ENCODE measurements around the gene RAB9B.

Gene RAB9B

DNA sequence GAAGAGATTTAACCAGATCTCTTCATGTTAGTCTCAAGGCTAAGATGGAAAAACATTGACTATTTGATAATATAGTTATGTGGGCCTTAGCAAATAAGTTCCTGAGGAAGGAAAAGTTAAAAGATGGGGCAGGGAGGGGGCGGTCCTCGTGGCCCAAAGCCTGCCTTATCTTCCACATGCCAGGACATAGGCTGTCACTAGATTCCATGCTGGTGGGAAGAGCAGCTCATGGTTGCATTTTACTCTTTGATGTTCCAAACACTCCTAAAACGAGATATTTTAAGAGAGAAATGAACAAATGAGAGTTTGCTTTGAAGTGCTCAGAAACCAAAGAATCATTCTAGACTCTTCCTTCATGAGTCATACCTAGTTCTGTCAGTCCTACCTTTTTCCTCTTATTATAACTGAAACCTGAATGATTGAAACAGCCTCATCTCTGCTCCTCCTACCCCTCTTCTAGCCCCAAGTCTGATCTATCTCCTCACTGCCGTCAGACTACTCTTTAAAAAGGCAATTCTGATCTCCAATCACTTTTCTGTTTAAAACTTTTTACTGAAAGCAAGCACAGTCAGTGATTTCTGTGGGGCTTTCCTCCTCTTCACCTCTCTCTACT is 25.1 kb downstream of the RAB9B start:
- DNase-seq: no peak

DNA sequence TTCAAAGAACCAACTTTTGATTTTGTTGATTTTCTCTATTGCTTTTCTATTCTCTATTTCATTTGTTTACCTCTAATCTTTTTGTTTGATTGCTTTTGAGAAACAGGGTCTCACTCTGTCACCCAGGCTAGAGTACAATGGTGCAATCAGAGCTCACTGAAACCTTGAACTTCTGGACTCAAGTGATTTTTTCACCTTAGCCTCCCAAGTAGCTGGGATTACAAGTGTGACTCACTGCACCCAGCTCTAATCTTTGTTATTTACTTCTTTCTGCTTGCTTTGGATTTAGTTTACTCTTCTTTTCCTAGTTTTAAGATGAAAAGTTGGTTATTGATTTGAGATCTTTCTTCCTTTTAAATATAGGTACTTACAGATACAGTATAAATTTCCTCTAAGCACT is 26.2 kb downstream of the RAB9B start:
- DNase-seq: no peak

DNA sequence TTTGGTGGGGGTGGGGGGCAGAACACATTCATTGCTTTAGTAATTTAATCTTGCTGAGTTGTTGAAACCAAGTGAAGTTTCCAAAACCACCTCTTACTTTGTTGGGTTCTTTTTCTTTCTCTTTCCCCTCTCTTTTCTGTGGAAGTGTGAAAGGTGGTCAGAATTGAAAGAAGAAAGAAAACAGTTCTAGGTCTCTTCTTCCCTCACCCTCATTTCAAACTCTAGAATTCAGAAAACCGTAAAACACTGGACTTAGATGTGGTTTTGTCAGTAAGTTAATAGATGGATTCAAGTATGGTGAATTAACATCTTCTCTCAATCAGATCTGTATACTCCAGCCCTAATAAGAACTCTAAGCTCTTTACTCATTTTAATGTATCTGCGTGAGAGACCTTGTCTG is 31.7 kb downstream of the RAB9B start:
- DNase-seq: no peak

DNA sequence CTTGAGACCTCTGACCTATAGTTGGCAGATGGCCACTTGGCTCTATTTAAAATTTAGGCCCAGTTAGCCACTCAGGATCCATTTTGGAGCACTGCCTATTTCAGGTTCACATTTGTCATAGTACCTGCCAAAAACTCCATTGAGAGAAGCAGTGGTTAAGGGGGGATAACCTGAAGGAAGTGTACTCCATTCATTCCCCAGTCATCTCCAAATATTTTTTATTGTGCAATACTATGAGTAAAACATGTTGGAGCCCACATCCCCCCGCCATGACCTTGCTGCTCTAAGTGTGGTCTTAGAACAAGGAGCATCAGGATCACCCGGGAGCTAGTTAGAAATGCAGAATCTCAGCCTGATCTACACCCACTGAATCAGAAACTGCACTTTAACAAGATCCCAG is 34.4 kb downstream of the RAB9B start:
- no peak for DNase-seq

DNA sequence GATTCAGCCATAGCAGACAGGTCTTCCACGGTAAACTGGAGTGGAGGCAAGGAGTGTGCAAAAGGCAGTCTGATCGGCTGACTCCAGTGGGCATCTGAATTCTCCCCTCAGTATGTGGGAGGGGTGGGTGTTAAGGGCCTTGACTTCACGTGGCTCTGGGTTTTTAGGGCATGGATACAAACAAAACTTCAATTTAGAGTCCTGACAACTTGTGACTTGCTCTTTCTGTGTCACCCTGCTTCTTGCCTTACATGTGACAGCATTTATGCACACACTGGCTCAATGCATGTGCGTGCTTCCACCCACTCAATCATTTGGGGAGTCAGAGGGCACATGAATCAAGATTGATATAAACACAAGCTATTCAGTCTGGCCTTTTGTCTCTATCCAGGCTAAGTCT is 37.9 kb downstream of the RAB9B start:
- DNase-seq: no peak

DNA sequence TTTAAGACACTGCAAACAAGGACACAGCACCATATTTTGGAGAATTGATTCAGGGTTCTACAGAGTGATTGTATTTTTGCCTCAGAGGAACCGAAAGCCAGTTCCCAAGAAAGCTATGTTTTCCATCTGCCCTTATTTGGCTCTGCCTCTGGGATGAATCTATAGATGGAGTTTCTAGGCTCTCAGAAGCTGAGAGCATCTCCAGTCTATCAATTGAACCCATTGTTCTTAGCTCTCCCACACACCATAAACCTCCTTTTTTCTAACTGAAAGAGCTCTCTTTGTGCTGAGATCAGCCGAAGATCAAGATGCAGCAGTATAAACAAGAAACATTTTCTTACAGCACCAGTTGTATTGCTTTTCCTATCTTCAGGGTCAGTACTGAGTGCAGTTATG is 38.5 kb downstream of the RAB9B start:
- DNase-seq: no peak

DNA sequence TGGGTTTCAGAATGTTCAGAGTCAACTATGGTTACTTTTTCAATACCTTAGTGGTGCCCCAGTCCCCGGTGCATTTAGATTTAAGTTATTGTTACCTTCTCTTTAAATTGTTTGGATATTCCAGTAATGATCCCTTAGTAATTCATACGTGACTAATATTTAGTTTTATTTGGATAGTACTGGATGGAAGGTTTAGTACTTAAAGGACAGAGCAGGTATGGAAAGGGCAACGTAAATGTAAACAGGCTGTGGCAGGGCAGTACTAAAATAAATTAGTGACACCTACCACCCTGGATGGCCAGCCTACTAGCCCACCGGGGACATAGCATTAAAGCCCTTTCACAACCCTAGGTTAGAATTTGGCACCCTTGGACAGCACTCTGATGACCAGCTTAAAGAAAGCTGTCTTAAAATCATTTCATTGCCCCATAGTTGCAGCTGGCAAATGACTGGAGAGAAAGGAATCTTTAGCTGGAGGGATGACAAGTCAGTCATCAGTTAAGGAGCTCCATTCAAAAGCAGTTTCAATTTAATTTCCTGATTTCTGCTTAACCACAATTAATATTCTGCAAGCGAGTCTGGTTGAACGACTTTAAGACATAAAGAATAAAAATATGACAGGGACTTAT is 39.0 kb downstream of the RAB9B start:
- DNase-seq: no peak

DNA sequence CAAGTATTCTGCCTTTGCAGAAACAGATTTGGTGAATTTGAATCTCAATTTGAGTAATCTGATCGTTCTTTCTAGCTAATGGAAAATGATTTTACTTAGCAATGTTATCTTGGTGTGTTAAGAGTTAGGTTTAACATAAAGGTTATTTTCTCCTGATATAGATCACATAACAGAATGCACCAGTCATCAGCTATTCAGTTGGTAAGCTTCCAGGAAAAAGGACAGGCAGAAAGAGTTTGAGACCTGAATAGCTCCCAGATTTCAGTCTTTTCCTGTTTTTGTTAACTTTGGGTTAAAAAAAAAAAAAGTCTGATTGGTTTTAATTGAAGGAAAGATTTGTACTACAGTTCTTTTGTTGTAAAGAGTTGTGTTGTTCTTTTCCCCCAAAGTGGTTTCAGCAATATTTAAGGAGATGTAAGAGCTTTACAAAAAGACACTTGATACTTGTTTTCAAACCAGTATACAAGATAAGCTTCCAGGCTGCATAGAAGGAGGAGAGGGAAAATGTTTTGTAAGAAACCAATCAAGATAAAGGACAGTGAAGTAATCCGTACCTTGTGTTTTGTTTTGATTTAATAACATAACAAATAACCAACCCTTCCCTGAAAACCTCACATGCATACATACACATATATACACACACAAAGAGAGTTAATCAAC is 40.1 kb downstream of the RAB9B start:
- no peak for DNase-seq

DNA sequence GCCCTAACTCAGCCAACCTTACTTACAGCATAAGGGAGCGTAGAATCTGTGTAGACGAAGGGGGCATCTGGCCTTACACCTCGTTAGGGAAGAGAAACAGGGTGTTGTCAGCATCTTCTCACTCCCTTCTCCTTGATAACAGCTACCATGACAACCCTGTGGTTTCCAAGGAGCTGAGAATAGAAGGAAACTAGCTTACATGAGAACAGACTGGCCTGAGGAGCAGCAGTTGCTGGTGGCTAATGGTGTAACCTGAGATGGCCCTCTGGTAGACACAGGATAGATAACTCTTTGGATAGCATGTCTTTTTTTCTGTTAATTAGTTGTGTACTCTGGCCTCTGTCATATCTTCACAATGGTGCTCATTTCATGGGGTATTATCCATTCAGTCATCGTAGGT is 40.8 kb downstream of the RAB9B start:
- no peak for DNase-seq

DNA sequence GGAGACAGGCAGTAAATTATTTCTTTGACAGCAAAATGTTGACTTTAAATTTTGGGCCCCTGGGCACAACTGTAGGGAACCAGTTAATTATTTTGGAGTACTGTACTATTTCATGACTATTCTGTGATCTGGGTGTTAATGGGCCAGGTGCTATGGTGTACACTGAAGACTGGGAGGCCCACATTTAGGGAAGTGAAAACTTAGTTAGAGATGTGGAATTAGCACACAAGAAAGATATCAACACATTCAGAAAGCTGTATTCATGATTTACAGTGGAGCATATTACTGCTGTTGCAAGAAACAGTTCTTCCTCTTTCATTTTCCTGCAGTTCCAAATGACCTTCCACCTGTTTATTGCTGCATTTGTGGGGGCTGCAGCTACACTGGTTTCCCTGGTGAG is 43.1 kb downstream of the RAB9B start:
- no peak for DNase-seq

DNA sequence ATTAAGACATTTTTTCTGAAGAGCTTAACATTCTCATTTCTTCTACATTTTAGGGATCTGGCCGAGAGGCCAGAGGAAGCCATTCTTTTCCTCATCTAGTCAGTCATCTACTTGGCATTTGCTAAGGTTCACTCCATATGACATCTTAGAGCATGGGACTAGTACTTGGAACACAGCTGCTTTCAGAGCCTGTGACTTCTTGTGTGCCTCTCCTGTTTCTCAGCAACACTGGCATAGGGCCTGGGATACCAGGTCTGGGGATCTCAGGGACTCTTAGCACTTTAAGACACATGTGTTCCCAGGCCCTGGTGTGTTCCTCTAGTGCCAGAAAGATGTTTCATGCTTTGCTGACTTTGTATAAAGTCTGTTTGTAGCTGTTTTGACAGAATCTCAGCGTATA is 48.1 kb downstream of the RAB9B start:
- DNase-seq: no peak

DNA sequence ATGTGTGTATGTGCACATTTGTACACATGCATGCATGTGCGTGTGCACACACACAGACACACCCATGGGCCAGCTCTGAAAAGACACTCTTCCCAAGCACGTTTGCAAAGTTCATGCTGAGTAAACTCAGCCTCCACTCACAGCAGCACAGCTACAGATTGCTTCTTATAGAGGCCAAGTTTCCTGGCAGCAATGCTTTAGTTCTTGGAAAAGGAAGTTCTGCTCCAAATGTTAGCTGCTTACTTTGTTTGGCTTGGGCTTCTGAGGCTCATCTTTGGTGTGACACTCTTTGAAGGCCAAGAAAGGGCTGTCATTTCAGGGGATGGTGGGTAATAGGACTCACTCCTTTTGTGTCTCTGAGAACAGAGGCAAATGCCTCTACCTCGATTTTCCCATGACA is 48.9 kb downstream of the RAB9B start:
- no peak for DNase-seq

DNA sequence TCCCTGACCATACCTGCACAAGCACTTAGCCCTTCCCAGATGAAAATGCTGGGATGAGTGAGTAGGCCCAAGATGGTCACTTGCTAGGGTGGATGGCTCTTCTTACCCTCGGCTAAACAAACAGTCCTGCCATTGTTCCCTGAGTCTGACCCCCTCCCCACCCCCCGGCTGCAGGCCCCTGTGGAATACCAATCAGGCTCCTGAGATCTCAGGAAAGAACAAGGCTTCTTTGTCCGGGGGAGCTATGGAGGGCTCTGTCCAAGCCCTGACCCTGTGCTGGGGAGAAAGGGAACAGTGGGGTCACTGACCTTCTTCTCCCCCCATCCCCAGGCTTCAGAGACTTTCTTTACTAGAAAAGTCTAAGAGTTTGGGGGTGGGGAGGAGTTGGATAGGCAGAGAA is 49.4 kb downstream of the RAB9B start:
- no peak for DNase-seq

DNA sequence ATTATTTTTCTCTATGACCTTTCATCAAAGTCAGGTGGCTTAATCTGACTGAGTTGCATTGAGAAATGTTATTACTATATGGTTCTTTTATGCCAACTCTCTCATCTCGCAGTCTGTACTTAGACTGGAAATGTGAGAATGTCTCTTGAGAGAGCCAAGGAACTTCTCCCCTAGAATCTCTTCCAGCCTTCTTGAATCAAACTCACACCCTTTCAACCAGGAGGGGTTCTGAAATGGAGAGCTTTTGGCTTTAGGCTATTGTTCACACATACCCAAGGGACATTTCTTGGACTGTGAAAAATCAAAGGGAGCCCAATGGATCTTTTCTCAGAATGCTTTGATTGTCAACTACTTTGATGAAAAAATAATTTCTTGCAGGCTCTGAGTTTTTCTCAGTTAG is 50.4 kb downstream of the RAB9B start:
- no peak for DNase-seq

DNA sequence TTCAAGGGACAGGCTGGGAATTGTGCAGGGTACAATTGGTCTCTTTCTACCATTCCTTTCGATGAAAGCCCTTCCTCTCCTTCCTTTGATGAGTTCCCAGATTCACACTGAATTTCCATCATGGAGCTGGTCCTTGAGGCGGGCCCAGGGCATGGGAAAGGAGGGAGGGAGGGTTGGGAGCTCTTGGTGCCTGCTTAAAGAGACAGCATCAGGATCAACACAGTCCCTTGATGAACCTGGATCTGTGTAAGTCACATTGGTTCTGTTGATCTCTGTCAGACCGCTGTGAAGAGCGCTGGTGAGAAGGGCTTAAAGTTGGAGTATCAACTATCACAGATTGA is 51.0 kb downstream of the RAB9B start:
- DNase-seq: no peak

DNA sequence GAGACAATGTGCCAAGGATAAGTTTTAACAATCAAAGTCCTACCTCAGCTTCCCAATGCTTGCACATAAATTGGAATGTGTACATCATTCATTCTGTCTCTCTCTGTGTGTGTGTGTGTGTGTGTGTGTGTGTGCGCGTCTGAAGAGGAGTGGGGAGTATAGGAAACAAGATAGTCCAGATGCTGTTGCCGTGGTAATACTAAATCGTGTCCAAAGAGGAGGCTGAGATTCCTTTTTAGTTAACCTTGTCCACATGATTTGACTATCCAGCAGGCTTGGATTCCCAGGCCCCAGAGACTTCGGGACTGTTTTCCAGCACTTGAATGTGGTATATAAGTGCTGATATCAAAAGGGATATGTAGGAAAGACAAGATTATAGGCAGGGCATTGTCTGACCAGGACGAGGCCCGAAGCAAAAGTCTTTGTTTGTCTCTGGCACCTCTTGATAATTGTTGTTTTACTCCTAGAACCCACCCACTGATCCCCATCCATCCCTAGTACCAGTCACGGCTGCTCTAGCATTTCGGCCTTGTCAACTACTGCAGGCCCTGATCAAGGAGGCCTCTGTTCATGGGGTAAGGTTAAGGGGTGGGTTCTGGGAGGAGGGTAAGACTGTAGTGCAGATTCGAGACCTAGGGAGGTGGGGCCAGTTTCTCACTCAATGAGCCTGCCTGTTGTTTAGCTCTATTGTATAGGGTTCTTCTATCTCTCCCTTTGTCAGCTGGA is 51.6 kb downstream of the RAB9B start:
- DNase-seq: no peak

DNA sequence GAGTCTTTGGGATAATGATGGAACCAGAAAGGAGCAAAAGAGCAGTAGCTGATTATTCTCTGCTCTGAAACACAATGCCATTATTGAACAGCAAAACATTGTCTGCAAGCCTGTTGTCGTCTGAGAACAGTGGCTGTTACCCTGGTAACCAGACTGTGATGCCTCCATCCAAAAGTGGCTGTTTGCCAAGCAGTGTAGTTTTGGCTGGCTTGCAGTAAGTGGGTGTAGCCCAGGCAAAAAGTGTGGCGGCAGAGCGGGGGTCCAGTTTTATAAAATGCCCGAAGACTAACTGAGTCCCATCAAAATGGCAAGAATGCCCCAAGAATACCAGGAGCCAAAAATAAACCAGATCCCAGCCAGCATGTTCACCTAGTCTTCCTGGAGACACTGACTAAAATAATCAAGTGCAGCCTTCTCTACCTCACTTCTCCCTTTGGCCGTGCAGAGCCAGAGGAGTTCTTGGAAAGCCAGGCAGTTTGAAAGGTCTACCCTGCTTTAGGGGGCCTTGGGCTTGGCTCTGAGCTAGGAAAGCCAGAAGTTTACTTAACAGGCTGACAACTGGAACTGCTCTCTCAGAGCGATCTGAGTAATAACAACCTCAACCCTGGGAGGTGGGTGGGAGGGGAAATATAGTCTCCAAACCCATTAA is 52.8 kb downstream of the RAB9B start:
- DNase-seq: no peak

DNA sequence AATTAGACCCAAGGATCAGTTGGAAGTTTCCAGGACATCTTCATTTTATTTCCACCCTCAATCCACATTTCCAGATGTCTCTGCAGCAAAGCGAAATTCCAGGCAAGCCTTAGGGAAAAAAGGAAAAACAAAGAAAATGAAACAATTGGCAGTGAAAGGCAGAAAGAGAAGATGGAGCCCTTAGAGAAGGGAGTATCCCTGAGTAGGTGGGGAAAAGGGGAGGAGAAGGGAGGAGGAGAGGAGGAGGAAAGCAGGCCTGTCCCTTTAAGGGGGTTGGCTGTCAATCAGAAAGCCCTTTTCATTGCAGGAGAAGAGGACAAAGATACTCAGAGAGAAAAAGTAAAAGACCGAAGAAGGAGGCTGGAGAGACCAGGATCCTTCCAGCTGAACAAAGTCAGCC is 55.5 kb downstream of the RAB9B start, which contains the start of gene PLP1:
Gene PLP1 (plus strand): TSS at position 295 of the 400 bp plus-strand sequence. CDS start 156 bp downstream, outside the sequence.
- DNase-seq: no peak

DNA sequence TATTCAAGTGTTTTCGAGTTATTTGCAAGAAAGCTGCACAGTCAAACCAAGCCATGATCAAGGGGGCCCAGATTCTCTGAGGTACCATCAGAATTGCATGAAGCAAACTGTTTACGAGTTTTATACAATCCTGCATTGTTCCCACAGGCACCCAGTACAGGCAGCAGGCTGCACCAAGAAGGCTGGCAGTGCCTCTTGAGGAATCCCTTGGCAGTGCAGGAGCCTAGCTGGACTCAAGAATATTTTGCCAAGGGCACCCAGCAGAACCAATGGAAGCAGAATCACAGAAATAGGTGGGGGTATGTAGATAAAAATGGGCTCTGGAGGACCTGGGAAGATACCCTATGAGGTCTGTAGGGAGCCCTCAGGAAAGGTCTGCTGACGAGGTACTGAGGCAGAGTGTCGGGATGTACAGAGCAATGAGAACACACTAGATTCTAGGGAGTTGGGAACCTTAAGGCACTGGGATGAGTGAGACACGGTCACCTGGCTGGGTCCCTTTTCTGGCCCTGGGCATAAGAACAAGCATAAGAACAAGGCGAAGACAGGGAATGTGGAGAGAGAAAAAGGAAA is 57.9 kb downstream of the RAB9B start:
- no peak for DNase-seq

DNA sequence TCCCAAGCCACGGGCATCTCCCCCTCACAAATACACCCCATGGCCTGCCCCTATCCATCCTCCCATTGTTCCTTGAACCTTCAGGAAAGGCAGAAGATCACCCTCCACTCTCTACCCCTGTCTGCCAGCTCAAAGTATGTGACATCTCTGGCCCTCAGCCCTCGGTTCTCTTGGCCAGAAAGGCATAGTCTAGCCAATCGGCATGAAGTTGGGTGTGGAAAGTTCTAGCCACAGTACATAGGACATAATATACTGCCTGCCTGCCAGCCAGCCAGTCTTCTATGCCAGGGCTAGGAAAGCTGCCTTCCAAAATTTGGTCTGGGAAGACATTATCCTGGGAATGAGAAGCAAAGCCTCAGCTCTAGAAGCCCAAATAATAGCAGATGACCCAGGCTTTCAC is 58.6 kb downstream of the RAB9B start:
- DNase-seq: no peak

Data from activated CD4-positive, alpha-beta T cell treated with anti-CD3 and anti-CD28 coated beads, Interleukin-2, amount 50 U/mL, for 1 hour (primary cell).